Osteoblast (primary cell): Measurements from ENCODE around the gene CMTM8. TPM values are rescaled to one million over a fixed set of nuclear protein-coding genes. Genes with fewer than 3 reads are reported as not detected.

Experiments
- DNase-seq: peaks from one replicate; pipeline ENCODE4 v3.0.0; 2011; ENCODE audit warnings: low spot score, mixed read lengths; ENCODE audit not compliant: insufficient read length; ENCODE audit errors: missing footprints
- H2AFZ ChIP-seq: 2 replicates; pipeline ENCODE4 v1.6.0; 2011; ENCODE audit warnings: mild to moderate bottlenecking, low read length
- H3K27ac ChIP-seq: 2 replicates; pipeline ENCODE4 v1.5.1; 2011; ENCODE audit warnings: mild to moderate bottlenecking, low read depth, low read length, moderate library complexity
- H3K27me3 ChIP-seq: 2 replicates; pipeline ENCODE4 v1.6.0; 2012; ENCODE audit warnings: mild to moderate bottlenecking, control low read depth, inconsistent platforms, low read length, moderate library complexity; ENCODE audit not compliant: insufficient read depth
- H3K36me3 ChIP-seq: 2 replicates; pipeline ENCODE4 v1.5.1; 2011; ENCODE audit warnings: mild to moderate bottlenecking, low read length, control low read depth, moderate library complexity; ENCODE audit not compliant: insufficient read depth
- H3K4me1 ChIP-seq: 2 replicates; pipeline ENCODE4 v1.5.1; 2011; ENCODE audit warnings: mild to moderate bottlenecking, low read length, control low read depth, moderate library complexity; ENCODE audit not compliant: insufficient read depth
- H3K4me2 ChIP-seq: 2 replicates; pipeline ENCODE4 v1.6.0; 2011; ENCODE audit warnings: mild to moderate bottlenecking, low read length; ENCODE audit not compliant: insufficient read depth
- H3K4me3 ChIP-seq: fragments of 200-600 bp; sonication (generic); 3 replicates; pipeline ENCODE4 v1.5.1; 2012; ENCODE audit warnings: mild to moderate bottlenecking, low read length, inconsistent platforms; ENCODE audit not compliant: insufficient read depth
- H3K79me2 ChIP-seq: 2 replicates; pipeline ENCODE4 v1.6.0; 2012; ENCODE audit warnings: mild to moderate bottlenecking, low read length, control low read depth, inconsistent platforms; ENCODE audit not compliant: insufficient read depth
- H3K9me3 ChIP-seq: 2 replicates; pipeline ENCODE4 v1.5.1; 2011; ENCODE audit warnings: low read depth, low read length, control low read depth
- H4K20me1 ChIP-seq: 2 replicates; pipeline ENCODE4 v1.6.0; 2012; ENCODE audit warnings: mild to moderate bottlenecking, low read length, control low read depth; ENCODE audit not compliant: insufficient read depth
- total RNA-seq: library from RNA; depleted of rRNA; stranded (reverse); fragments of >200 nt; gene quantifications from 2 replicates; pipeline ENCODE4 v1.2.3, GENCODE V29; 2012
- TF ChIP-seq, protein P1 (sequence below): IDR thresholded peaks from 2 replicates; pipeline ENCODE4 v1.5.1; 2011; ENCODE audit warnings: mild to moderate bottlenecking, low read depth, low read length, moderate library complexity; ENCODE audit errors: extremely low read depth

Gene CMTM8
- total RNA-seq, 1 donor, result 1.4 TPM

DNA sequence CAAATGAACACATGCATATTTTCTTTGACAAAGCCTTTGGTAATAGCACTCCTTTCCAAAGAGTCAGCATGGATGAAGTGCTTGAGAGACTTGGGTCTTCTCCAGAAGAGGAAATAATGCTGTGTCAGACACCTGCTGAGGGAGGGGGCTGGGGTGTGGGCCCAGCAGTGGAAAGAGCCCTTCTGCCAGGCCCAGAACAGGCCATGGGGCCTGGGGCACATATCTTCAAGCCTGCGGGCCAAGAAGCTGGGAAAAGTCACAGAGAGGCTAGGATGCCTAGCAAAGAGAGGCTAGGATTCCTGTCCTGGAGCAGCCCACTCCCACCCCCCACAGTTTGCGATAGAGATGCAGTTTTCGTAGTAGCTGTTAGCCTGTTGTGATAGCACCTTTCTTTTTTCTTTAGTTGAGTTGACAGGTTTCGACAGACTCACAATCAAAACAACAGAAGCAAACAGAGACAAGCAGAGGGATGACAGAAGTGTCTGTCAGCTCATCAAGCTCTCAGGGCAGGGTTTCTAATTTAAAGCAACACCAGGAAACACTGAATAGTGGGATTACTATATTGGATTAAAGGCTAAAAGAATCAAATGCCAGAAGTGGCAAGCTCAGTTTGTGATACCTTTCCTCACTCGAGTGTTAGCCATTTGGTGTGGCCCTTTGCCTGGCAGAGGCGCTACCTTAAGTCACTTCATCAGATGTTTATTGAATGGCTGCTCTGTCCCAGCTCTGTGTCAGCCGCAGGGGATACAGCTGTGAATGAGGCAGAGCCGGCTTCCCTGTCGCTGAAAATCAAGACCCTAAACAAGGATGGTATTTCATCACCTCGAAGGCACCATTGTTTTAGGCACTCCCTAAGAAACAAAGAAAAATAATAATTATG lies 172.1 kb downstream of the CMTM8 start:
- DNase-seq, result no peak
- Histone ChIP-seq H3K4me3 (no peak overlapping the region), H3K36me3 (no peaks in the 10 kb centered on the region), H3K79me2 (peaks cover 30% of the 10 kb centered on the region), H2AFZ (no peak overlapping the region), H4K20me1 (no peaks in the 10 kb centered on the region), H3K27me3 (no peaks in the 10 kb centered on the region), H3K9me3 (no peaks in the 10 kb centered on the region), H3K4me1 (peaks cover 9% of the 10 kb centered on the region), H3K4me2 (no peak overlapping the region), H3K27ac (no peak overlapping the region)
- TF ChIP-seq, protein P1, sequence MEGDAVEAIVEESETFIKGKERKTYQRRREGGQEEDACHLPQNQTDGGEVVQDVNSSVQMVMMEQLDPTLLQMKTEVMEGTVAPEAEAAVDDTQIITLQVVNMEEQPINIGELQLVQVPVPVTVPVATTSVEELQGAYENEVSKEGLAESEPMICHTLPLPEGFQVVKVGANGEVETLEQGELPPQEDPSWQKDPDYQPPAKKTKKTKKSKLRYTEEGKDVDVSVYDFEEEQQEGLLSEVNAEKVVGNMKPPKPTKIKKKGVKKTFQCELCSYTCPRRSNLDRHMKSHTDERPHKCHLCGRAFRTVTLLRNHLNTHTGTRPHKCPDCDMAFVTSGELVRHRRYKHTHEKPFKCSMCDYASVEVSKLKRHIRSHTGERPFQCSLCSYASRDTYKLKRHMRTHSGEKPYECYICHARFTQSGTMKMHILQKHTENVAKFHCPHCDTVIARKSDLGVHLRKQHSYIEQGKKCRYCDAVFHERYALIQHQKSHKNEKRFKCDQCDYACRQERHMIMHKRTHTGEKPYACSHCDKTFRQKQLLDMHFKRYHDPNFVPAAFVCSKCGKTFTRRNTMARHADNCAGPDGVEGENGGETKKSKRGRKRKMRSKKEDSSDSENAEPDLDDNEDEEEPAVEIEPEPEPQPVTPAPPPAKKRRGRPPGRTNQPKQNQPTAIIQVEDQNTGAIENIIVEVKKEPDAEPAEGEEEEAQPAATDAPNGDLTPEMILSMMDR, result no peak

- Histone ChIP-seq H3K27ac (no peak overlapping the region), H2AFZ (no peak overlapping the region), H3K27me3 (no peaks in the 10 kb centered on the region), H3K4me3 (no peak overlapping the region), H3K4me1 (peaks cover 9% of the 10 kb centered on the region), H4K20me1 (no peaks in the 10 kb centered on the region), H3K79me2 (peaks cover 29% of the 10 kb centered on the region), H3K36me3 (no peaks in the 10 kb centered on the region), H3K9me3 (no peaks in the 10 kb centered on the region), H3K4me2 (no peak overlapping the region)
- TF ChIP-seq, protein P1, result no peak
- no peak for DNase-seq
Observed at GRCh38 chr3:32411442-32411841, 173.0 kb downstream of the CMTM8 start.

DNA sequence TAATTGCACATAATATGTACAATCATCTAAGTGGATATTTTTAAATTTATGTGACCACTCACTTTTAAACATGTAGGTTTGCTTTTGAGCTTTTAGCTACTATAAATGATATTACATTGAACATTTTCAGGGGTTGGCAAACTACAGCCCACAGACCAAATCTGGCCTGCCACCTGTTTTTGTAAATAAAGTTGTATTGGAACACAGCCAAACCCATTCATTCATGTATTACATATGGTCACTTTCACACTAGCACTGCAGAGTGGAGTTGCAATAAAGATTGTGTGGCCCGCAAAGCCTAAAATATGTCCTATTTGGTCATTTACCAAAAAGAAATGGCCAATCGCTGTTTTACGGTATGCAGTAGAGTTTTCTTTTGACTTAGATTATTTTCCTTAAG lies 174.4 kb downstream of the CMTM8 start:
- H2AFZ ChIP-seq, result no peak overlapping the region
- H3K4me2 ChIP-seq, result no peak overlapping the region
- no peak for DNase-seq
- H3K4me3 ChIP-seq, result no peak overlapping the region
- peaks cover 9% of the 10 kb centered on the region for H3K4me1 ChIP-seq
- no peaks in the 10 kb centered on the region for H3K9me3 ChIP-seq
- H3K27me3 ChIP-seq, result no peaks in the 10 kb centered on the region
- TF ChIP-seq, protein P1, result no peak
- no peaks in the 10 kb centered on the region for H4K20me1 ChIP-seq
- peaks cover 29% of the 10 kb centered on the region for H3K79me2 ChIP-seq
- H3K36me3 ChIP-seq, result no peaks in the 10 kb centered on the region
- H3K27ac ChIP-seq, result no peak overlapping the region

DNA sequence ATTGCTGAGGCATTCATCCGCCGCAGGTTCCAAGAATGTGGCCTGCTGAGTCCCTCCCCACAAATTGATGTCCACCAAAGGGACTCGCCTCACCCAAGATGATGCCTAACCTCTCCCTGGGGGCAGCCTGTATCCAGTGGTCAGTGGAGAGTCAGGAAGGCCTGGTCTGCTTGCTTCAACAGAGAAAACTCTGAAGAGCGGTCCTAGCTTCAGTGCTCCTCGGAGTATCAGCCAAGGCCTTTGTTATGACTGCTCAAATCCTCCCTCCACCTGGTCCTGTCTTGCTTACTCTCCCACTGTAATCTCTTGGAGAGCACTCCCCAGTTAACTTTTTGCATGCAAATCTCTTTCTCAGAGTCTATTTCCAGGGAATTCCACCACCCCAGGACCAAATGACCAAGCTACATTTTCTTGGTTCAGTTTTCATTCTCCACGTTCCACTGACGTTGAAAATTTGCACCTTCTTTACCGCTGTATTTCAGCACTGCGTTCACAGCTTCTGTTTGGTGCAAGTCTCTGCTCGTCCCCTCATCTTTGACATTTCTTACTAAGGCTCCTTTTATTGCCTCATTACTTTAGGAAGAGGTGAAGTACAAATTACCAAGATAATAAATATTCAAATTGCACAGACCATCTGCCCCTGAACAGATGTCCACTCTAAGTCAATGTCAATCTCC lies 175.5 kb downstream of the CMTM8 start:
- Histone ChIP-seq H3K4me3 (no peak overlapping the region), H3K4me1 (peaks cover 9% of the 10 kb centered on the region), H3K27ac (no peak overlapping the region), H3K79me2 (peaks cover 36% of the 10 kb centered on the region), H3K36me3 (no peaks in the 10 kb centered on the region), H3K4me2 (peak overlapping the region; percentile 20), H2AFZ (peak overlapping the region; percentile 58), H4K20me1 (no peaks in the 10 kb centered on the region), H3K27me3 (no peaks in the 10 kb centered on the region), H3K9me3 (no peaks in the 10 kb centered on the region)
- TF ChIP-seq, protein P1, result no peak
- DNase-seq, result no peak
